ENCODE measurements around the gene GTPBP3. TPM values are rescaled to one million over a fixed set of nuclear protein-coding genes. Genes with fewer than 3 reads are reported as not detected.

GTPBP3 gene
- total RNA-seq, 1 experiment from 2014 or later: 53.2 TPM

GRCh38 chr19:17331045-17331558 is 6.3 kb upstream of the GTPBP3 start:
- Histone ChIP-seq H3K27me3 (replicated peaks; ENCODE audit: insufficient read depth, low read depth, low read length, poor library complexity) (no peaks in the 10 kb centered on the region), H3K36me3 (ENCODE audit: insufficient read depth, low read length, poor library complexity, severe bottlenecking) (peaks cover 13% of the 10 kb centered on the region), H3K4me3 (ENCODE audit: low read depth, low read length, poor library complexity, severe bottlenecking) (no peak overlapping the region), H3K4me1 (ENCODE audit: insufficient read depth, low read length, poor library complexity, severe bottlenecking) (no peaks in the 10 kb centered on the region), H3K27ac (ENCODE audit: low read depth, low read length, poor library complexity, severe bottlenecking) (no peak overlapping the region), H3K9me3 (ENCODE audit: low read depth, low read length, poor library complexity, severe bottlenecking) (no peaks in the 10 kb centered on the region)
- ChIA-PET POLR2A (ENCODE audit: low non-redundant PET) (no interaction called here), CTCF (no interaction called here)
- BruUV-seq (replicated peaks): no TSS peak
- TF ChIP-seq CTCF (conservative IDR thresholded peaks at IDR 0.05; ENCODE audit: low read depth, low read length) (no peak), EZH2 (IDR thresholded peaks at IDR 0.05; ENCODE audit: borderline replicate concordance, low read depth, low read length, poor library complexity, severe bottlenecking) (no peak)
- intact Hi-C loops (cut with micrococcal nuclease; ENCODE audit: unreplicated experiment): no loop called here
- DNase-seq (ENCODE audit: low spot score): no peak

- no TSS peak for BruUV-seq (replicated peaks)
- TF ChIP-seq CTCF (conservative IDR thresholded peaks at IDR 0.05; ENCODE audit: low read depth, low read length) (no peak), EZH2 (IDR thresholded peaks at IDR 0.05; ENCODE audit: borderline replicate concordance, low read depth, low read length, poor library complexity, severe bottlenecking) (no peak)
- intact Hi-C loops (cut with micrococcal nuclease; ENCODE audit: unreplicated experiment): no loop called here
- Histone ChIP-seq H3K9me3 (ENCODE audit: low read depth, low read length, poor library complexity, severe bottlenecking) (no peaks in the 10 kb centered on the region), H3K4me3 (ENCODE audit: low read depth, low read length, poor library complexity, severe bottlenecking) (no peak overlapping the region), H3K4me1 (ENCODE audit: insufficient read depth, low read length, poor library complexity, severe bottlenecking) (no peaks in the 10 kb centered on the region), H3K27me3 (replicated peaks; ENCODE audit: insufficient read depth, low read depth, low read length, poor library complexity) (no peaks in the 10 kb centered on the region), H3K27ac (ENCODE audit: low read depth, low read length, poor library complexity, severe bottlenecking) (no peak overlapping the region), H3K36me3 (ENCODE audit: insufficient read depth, low read length, poor library complexity, severe bottlenecking) (peaks cover 12% of the 10 kb centered on the region)
- ChIA-PET CTCF (no interaction called here), POLR2A (ENCODE audit: low non-redundant PET) (no interaction called here)
- DNase-seq (ENCODE audit: low spot score): no peak
These were observed 5.0 kb upstream of the GTPBP3 start for GRCh38 chr19:17332360-17332676.

- ChIA-PET POLR2A (ENCODE audit: low non-redundant PET) (interaction anchor here (0.5 kb wide), 1 partner anchor 10 kb away, joined by 24 read pairs; no protein-coding TSS in a partner anchor), CTCF (interaction anchor here (0.6 kb wide), 2 partner anchors 47 to 108 kb away, joined by 5 to 6 read pairs; no protein-coding TSS in a partner anchor)
- TF ChIP-seq CTCF (conservative IDR thresholded peaks at IDR 0.05; ENCODE audit: low read depth, low read length) (no peak), EZH2 (IDR thresholded peaks at IDR 0.05; ENCODE audit: borderline replicate concordance, low read depth, low read length, poor library complexity, severe bottlenecking) (no peak)
- intact Hi-C loops (cut with micrococcal nuclease; ENCODE audit: unreplicated experiment): no loop called here
- H3K27me3 ChIP-seq (replicated peaks; ENCODE audit: insufficient read depth, low read depth, low read length, poor library complexity): no peaks in the 10 kb centered on the region
- H3K9me3 ChIP-seq (ENCODE audit: low read depth, low read length, poor library complexity, severe bottlenecking): no peaks in the 10 kb centered on the region
- BruUV-seq (replicated peaks): no TSS peak
- H3K27ac ChIP-seq (ENCODE audit: low read depth, low read length, poor library complexity, severe bottlenecking): peak overlapping the region; percentile 57
- peaks cover 6% of the 10 kb centered on the region for H3K36me3 ChIP-seq (ENCODE audit: insufficient read depth, low read length, poor library complexity, severe bottlenecking)
- no peaks in the 10 kb centered on the region for H3K4me1 ChIP-seq (ENCODE audit: insufficient read depth, low read length, poor library complexity, severe bottlenecking)
- peak; percentile 86 for DNase-seq (ENCODE audit: low spot score)
- no peak overlapping the region for H3K4me3 ChIP-seq (ENCODE audit: low read depth, low read length, poor library complexity, severe bottlenecking)
These were observed 4.4 kb upstream of the GTPBP3 start for GRCh38 chr19:17332677-17333581.

Data from A673 (cell line).